Lower lobe of right lung (tissue), 2 donors: ENCODE measurements around the gene BRD3OS. TPM values are rescaled to one million over a fixed set of nuclear protein-coding genes. Genes with fewer than 3 reads are reported as not detected.

Experiments
- ATAC-seq, 2 donors: fragments of 200-7000 bp; cut with Tn5 transposase; one replicate each; pipeline ENCODE4 v1.9.1; 2020 to 2022; ENCODE audit warnings: mild to moderate bottlenecking in 2 of 2, moderate library complexity in 2 of 2
- DNase-seq: peaks from one replicate; pipeline ENCODE4 v3.0.0-alpha.2; 2020
- H3K27ac ChIP-seq: fragments of 200-600 bp; one replicate; pipeline ENCODE4 v1.8.0; 2022
- H3K27me3 ChIP-seq: fragments of 200-600 bp; one replicate; pipeline ENCODE4 v1.8.0; 2022; ENCODE audit warnings: low read depth
- H3K36me3 ChIP-seq: fragments of 200-600 bp; one replicate; pipeline ENCODE4 v1.8.0; 2022; ENCODE audit warnings: mild to moderate bottlenecking
- H3K4me1 ChIP-seq: fragments of 200-600 bp; one replicate; pipeline ENCODE4 v1.8.0; 2022
- H3K4me3 ChIP-seq: fragments of 200-600 bp; one replicate; pipeline ENCODE4 v1.8.0; 2022; ENCODE audit warnings: mild to moderate bottlenecking
- H3K9me3 ChIP-seq: fragments of 200-600 bp; one replicate; pipeline ENCODE4 v1.8.0; 2022
- intact Hi-C: fragments of 100-400 bp; cut with DNase I; formaldehyde crosslinking; loops from one replicate; pipeline ENCODE4 v1.11.0; 2022
- total RNA-seq: library from RNA; stranded (reverse); fragmentation: NEBNext Ultra II Directional; extraction: Animal tissue kit (Norgen Biotek cat#: 25700); gene quantifications from one replicate; pipeline ENCODE4 v1.2.1, GENCODE V29; 2021
- TF ChIP-seq, protein P1 (sequence below): fragments of 200-600 bp; IDR thresholded peaks from one replicate; pipeline ENCODE4 v1.8.0; 2022; ENCODE audit warnings: antibody characterized with exemption, mild to moderate bottlenecking
- donor health status: DM: no; HTN: yes; CAD: no; lungs with severe emphysema.

BRD3OS gene
- total RNA-seq, 1 donor from 2014 or later = 15.6 TPM

DNA sequence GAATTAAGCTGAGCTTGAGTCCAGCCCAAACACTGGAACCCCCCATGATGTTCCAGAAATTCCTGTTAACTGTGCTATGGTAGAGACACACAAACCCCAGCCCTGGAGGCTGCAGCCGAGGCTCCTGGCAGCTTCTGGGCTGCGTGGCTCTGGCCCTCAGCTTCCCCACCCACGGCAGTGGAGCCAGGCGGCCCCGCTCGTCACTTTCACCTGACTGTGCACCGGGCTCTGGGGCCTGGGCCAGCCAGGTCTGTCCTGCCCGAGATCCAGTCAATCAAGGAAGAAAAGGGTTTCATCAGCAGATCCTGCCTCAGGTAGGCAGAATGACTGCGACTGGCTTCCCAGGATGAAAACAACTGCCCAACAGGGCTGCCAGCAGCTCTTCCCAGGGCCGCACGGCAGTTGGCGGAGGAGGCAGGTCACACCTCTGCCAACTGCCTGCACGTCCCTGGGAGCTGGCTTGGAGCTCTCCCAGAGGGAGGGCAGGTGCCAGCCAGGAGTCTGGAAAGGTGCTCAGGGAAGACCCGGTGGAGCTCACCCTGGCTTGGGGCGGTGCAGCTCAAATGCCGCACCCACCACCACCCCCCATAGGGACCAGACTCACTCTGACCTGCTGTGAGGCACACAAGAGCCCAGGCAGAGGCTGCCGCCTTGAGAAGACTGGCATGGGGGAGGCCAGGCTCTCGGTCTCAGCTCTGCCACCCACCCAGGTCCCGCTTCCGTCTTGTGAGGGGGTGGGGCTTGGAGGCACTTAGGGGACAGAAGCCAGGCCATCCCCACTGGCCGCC is 21.8 kb downstream of the BRD3OS start:
- TF ChIP-seq, protein P1, sequence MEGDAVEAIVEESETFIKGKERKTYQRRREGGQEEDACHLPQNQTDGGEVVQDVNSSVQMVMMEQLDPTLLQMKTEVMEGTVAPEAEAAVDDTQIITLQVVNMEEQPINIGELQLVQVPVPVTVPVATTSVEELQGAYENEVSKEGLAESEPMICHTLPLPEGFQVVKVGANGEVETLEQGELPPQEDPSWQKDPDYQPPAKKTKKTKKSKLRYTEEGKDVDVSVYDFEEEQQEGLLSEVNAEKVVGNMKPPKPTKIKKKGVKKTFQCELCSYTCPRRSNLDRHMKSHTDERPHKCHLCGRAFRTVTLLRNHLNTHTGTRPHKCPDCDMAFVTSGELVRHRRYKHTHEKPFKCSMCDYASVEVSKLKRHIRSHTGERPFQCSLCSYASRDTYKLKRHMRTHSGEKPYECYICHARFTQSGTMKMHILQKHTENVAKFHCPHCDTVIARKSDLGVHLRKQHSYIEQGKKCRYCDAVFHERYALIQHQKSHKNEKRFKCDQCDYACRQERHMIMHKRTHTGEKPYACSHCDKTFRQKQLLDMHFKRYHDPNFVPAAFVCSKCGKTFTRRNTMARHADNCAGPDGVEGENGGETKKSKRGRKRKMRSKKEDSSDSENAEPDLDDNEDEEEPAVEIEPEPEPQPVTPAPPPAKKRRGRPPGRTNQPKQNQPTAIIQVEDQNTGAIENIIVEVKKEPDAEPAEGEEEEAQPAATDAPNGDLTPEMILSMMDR = no peak

DNA sequence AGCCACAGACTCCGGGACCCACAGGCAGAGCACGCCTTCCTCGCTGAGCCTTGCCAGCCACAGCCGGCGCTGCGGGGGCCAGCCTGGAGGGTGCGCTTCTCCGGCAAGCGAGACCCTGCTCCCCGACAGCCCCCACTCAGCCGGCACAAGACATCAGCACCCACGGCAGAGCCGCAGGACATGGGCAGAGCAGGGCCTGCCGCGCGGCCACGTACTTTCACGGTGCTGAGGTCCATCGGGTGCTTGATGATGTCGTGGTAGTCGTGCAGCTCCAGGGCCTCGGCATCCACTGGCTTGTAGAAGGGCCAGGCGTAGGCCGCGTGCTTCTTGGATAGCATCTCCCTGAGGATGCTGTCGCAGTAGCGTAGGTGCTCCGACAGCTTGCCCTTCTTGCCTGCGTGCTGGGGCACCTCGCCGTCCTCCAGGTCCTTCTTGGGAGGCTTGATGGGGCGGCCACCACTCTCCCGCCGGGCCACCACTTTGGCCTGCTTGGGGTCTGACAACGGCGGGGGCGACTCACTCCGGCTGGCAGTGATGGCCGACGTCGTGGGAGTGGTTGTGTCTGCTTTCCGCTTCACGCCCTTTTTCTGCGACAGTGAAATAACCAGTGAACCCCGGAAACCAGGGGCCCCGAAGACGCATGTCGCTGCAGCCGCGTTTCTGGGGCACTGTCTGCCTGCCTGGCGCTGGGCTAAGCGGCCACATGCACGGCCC is 22.7 kb downstream of the BRD3OS start:
- intact Hi-C loops = no loop called here
- Histone ChIP-seq H3K27ac (no peak overlapping the region), H3K4me1 (no peaks in the 10 kb centered on the region), H3K4me3 (no peak overlapping the region), H3K27me3 (no peaks in the 10 kb centered on the region), H3K36me3 (peaks cover 100% of the 10 kb centered on the region), H3K9me3 (no peaks in the 10 kb centered on the region)
- TF ChIP-seq, protein P1 = no peak
- ATAC-seq (no peak), DNase-seq (no peak)

More for the DNA sequence above, 21.8 kb downstream of the BRD3OS start:
- intact Hi-C loops = no loop called here
- Histone ChIP-seq H3K9me3 (no peaks in the 10 kb centered on the region), H3K27ac (no peak overlapping the region), H3K27me3 (no peaks in the 10 kb centered on the region), H3K36me3 (peaks cover 94% of the 10 kb centered on the region), H3K4me3 (no peak overlapping the region), H3K4me1 (no peaks in the 10 kb centered on the region)
- DNase-seq (no peak), ATAC-seq (no peak)

DNA sequence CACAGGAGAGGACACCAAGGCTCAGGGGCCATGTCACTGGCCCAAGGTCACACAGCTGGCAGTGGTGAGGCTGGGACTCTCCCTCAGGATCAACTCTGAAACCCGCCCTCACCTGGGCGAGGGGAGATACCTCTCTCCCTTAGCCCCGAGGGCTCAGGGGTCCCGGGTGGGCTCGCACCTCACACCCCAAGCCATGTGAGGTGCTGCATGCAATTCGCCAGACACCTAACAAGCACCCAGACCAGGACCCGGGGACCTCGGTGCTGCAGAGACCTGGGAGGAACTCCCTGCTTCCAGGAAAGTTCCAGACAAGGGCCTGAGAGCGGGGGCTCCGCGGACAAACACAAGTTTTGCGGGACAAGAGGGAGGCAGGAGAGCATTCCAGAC is 23.3 kb downstream of the BRD3OS start:
- DNase-seq (no peak), ATAC-seq (no peak)
- Histone ChIP-seq H3K36me3 (peaks cover 100% of the 10 kb centered on the region), H3K4me1 (no peaks in the 10 kb centered on the region), H3K27me3 (no peaks in the 10 kb centered on the region), H3K9me3 (no peaks in the 10 kb centered on the region), H3K4me3 (no peak overlapping the region), H3K27ac (no peak overlapping the region)
- TF ChIP-seq, protein P1 = no peak
- intact Hi-C loops = no loop called here

DNA sequence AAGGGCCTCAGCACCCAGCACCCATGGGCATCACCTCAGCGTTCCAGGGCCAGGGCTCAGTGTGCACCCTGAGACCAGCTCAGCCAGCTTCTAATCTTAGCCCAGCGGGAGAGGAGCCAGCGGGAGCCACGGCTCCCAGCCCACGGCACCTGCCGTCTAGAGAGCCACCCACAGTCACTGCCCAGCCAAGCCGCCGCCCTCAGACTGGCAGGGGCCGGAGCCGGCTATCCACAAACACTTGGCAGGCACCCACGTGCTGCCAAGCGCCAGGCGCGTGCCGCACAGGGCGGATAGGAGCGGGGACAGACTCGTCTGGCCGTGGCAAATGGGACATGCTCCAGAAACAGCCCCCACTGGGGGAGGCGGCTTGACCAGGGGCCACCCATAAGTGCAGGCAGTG is 24.0 kb downstream of the BRD3OS start:
- no peaks in the 10 kb centered on the region for H3K4me1 ChIP-seq
- no peaks in the 10 kb centered on the region for H3K9me3 ChIP-seq
- H3K36me3 ChIP-seq = peaks cover 94% of the 10 kb centered on the region
- H3K27ac ChIP-seq = no peak overlapping the region
- ATAC-seq = peak in 1 of 2 donors; percentile 43
- no peak overlapping the region for H3K4me3 ChIP-seq
- H3K27me3 ChIP-seq = no peaks in the 10 kb centered on the region
- intact Hi-C loops = no loop called here
- no peak for DNase-seq
- TF ChIP-seq, protein P1 = no peak

DNA sequence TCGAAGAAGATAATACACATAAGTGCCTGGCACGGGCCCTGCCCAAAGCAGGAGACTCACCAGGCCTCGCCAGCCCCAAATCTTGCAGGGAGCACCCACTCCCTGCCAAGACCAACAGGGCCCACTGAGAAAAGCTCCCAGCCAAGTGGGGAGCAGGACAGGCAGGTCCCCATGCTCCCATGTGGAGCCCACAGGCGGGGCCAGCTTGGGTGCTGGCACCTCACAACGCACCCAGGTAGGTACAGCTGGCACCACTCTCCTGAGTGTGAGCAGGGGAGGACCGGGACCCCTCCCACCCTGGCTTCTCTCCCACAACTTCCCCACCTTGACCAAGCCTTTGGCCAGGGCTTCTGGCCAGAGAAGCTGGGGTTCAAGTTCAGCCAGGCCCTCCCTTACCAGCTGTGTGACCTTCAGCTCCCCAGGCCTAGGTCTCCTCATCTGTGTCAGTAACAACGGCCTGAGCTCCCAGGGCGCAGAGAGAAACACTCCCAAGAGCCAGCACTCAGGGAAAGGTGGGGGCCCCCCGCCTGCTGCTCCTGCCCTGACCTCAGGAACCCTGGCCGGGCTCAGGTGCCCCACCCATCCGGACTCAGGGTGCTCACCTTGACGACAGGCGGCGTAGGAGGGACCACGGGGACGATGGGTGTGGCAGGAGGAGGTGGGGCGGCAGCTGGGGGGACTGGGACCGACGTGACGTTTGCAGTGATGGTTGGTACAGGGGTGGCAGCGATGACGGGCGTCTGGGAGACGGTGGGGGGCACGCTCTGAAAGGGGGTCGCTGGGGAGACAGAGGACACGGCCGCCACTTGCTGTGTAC is 24.7 kb downstream of the BRD3OS start:
- Histone ChIP-seq H3K27me3 (no peaks in the 10 kb centered on the region), H3K4me1 (peaks cover 3% of the 10 kb centered on the region), H3K9me3 (no peaks in the 10 kb centered on the region), H3K4me3 (no peak overlapping the region), H3K27ac (no peak overlapping the region), H3K36me3 (peaks cover 87% of the 10 kb centered on the region)
- ATAC-seq (no peak), DNase-seq (no peak)
- intact Hi-C loops = no loop called here
- TF ChIP-seq, protein P1 = no peak
